Measurements from ENCODE around the gene ATP6V1C2.

Gene ATP6V1C2

DNA sequence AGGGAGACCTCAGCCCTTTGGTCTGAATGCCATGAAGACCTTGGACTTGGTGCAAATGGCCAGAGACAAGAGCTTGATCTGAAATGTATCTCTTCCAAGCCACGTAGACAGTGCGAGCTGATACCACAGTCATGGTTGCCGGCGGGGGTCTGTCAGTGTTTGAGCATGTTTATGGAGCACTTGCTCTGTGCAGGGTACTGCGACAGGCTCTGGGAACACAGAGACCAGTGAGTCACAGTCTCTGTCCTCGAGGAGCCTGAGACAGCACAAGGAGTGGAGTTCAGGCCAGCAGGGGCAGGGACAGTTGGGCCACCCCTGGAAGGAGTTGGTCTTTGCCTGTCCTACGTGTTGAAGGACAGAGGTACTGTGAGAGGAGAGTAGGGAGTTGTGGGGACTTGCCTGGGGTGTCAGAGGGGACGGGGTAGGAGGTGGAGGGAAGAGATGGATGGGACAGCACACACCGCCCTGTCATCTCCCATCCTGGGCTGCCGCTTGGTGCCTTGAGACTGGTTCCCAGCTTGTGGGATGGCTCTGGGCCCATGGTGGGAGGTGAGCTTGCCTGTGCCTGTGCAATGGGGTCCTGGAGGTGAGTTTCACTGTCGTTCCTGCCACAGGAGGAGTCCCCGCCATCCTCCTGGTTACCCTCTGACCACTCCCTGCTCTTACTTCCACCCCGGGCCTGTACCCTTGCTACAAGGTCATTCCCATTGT is 39.5 kb downstream of the ATP6V1C2 start:
- Histone ChIP-seq H2BK15ac (replicated peaks; ENCODE audit: low read depth) (no peak overlapping the region), H3K18ac (ENCODE audit: low read length) (no peak overlapping the region), H3K23ac (ENCODE audit: low read length) (no peak overlapping the region), H3K4ac (ENCODE audit: low read depth, low read length) (no peak overlapping the region), H2BK5ac (ENCODE audit: low read length) (no peak overlapping the region), H2BK120ac (ENCODE audit: low read depth, low read length) (no peak overlapping the region), H4K5ac (ENCODE audit: low read length) (no peak overlapping the region), H3K4me2 (ENCODE audit: low read length) (no peak overlapping the region), H2AK5ac (ENCODE audit: low read length) (no peak overlapping the region), H3K79me2 (ENCODE audit: control insufficient read depth, insufficient read depth, low read length) (no peaks in the 10 kb centered on the region), H3K27ac (ENCODE audit: low read depth, low read length) (no peak overlapping the region), H3K56ac (ENCODE audit: low read length) (no peak overlapping the region), H3K79me1 (ENCODE audit: low read length) (no peaks in the 10 kb centered on the region), H3K36me3 (ENCODE audit: control insufficient read depth, insufficient read depth, low read length) (no peaks in the 10 kb centered on the region), H3K4me1 (ENCODE audit: control insufficient read depth, low read depth, low read length) (no peaks in the 10 kb centered on the region), H3K27me3 (ENCODE audit: insufficient read depth, low read length, poor library complexity) (no peaks in the 10 kb centered on the region), H3K4me3 (ENCODE audit: low read length) (no peak overlapping the region), H3K9ac (ENCODE audit: low read length) (no peak overlapping the region), H4K8ac (ENCODE audit: low read depth, low read length) (no peak overlapping the region)
- no peak for DNase-seq
- WGBS (ENCODE audit: extremely low coverage, insufficient coverage, low lambda C conversion rate): no CpG with 5 or more reads among the region's 13 CpGs

DNA sequence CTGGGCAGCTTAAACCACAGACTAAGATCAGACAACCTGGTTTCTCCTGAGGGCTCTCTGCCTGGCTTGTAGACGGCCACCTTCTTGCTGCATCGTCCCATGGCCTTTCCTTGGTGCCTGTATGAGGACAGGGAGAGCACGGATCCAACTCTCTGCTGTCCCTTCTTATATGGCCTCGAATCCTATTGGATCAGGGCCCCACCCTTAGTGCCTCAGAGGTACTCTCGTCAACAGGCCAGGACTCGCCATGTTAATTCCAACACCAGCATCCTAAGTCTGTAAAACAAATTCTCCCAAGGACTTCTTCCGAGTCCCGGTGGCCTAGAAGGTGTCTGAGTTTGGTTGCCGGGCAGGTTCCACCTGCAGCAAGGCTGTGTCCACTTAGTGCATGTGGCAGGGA is 40.2 kb downstream of the ATP6V1C2 start:
- Histone ChIP-seq H3K9ac (ENCODE audit: low read length) (no peak overlapping the region), H4K5ac (ENCODE audit: low read length) (no peak overlapping the region), H3K4me3 (ENCODE audit: low read length) (no peak overlapping the region), H2AK5ac (ENCODE audit: low read length) (no peak overlapping the region), H3K4me2 (ENCODE audit: low read length) (no peak overlapping the region), H3K36me3 (ENCODE audit: control insufficient read depth, insufficient read depth, low read length) (no peaks in the 10 kb centered on the region), H3K4ac (ENCODE audit: low read depth, low read length) (no peak overlapping the region), H3K56ac (ENCODE audit: low read length) (no peak overlapping the region), H2BK15ac (replicated peaks; ENCODE audit: low read depth) (no peak overlapping the region), H3K27ac (ENCODE audit: low read depth, low read length) (no peak overlapping the region), H2BK5ac (ENCODE audit: low read length) (no peak overlapping the region), H4K8ac (ENCODE audit: low read depth, low read length) (no peak overlapping the region), H3K79me1 (ENCODE audit: low read length) (no peaks in the 10 kb centered on the region), H2BK120ac (ENCODE audit: low read depth, low read length) (no peak overlapping the region), H3K27me3 (ENCODE audit: insufficient read depth, low read length, poor library complexity) (no peaks in the 10 kb centered on the region), H3K4me1 (ENCODE audit: control insufficient read depth, low read depth, low read length) (no peaks in the 10 kb centered on the region), H3K23ac (ENCODE audit: low read length) (no peak overlapping the region), H3K79me2 (ENCODE audit: control insufficient read depth, insufficient read depth, low read length) (no peaks in the 10 kb centered on the region), H3K18ac (ENCODE audit: low read length) (no peak overlapping the region)
- DNase-seq: no peak
- WGBS (ENCODE audit: extremely low coverage, insufficient coverage, low lambda C conversion rate): no CpG with 5 or more reads among the region's 9 CpGs

DNA sequence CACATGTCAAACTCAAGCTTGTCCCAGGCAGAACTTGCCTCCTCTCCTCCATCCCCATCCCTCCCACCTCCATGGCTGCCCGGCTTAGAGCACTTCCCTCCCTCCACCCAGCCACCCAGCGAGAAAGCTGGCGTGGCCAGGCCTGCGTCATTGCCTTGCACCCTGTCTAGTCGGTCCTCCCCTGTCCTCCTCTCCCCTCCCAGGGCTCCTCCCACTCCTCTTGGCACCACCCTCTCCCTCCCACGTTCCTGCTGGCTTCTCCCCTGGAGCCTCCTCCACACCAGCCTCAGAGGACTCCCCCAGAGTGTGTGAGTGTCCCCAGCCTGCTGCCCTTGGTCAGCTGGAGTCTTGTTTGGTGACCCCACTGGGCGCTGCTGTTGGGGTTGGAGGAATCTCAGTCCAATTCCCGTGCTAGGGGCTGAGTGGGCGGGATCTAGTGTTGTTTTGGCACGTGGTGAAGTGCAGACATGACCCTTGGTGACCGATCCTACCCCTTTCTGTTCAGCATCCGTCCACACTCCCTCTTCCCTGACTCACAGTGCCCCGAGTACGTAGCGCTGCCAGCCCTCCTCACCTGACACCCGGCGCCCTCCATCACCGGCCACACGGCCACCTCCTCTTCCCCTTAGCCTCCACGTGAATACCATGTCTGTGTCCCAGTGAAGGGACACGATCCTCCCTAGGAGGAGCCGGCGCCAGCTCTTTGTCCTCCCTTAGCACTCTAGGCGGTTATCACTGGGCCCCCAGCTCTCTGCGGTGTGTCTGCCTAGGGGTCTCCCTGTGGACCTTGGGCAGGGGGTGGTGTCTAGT is 41.4 kb downstream of the ATP6V1C2 start:
- no peak for DNase-seq
- Histone ChIP-seq H3K79me1 (ENCODE audit: low read length) (no peaks in the 10 kb centered on the region), H3K4me1 (ENCODE audit: control insufficient read depth, low read depth, low read length) (no peaks in the 10 kb centered on the region), H3K4me3 (ENCODE audit: low read length) (no peak overlapping the region), H4K5ac (ENCODE audit: low read length) (no peak overlapping the region), H2BK15ac (replicated peaks; ENCODE audit: low read depth) (no peak overlapping the region), H3K9ac (ENCODE audit: low read length) (no peak overlapping the region), H2BK120ac (ENCODE audit: low read depth, low read length) (no peak overlapping the region), H3K23ac (ENCODE audit: low read length) (no peak overlapping the region), H3K27me3 (ENCODE audit: insufficient read depth, low read length, poor library complexity) (no peaks in the 10 kb centered on the region), H3K4me2 (ENCODE audit: low read length) (no peak overlapping the region), H4K8ac (ENCODE audit: low read depth, low read length) (no peak overlapping the region), H2AK5ac (ENCODE audit: low read length) (no peak overlapping the region), H3K18ac (ENCODE audit: low read length) (no peak overlapping the region), H3K27ac (ENCODE audit: low read depth, low read length) (no peak overlapping the region), H3K56ac (ENCODE audit: low read length) (no peak overlapping the region), H2BK5ac (ENCODE audit: low read length) (no peak overlapping the region), H3K4ac (ENCODE audit: low read depth, low read length) (no peak overlapping the region), H3K36me3 (ENCODE audit: control insufficient read depth, insufficient read depth, low read length) (no peaks in the 10 kb centered on the region), H3K79me2 (ENCODE audit: control insufficient read depth, insufficient read depth, low read length) (no peaks in the 10 kb centered on the region)
- WGBS (ENCODE audit: extremely low coverage, insufficient coverage, low lambda C conversion rate): no CpG with 5 or more reads among the region's 25 CpGs

DNA sequence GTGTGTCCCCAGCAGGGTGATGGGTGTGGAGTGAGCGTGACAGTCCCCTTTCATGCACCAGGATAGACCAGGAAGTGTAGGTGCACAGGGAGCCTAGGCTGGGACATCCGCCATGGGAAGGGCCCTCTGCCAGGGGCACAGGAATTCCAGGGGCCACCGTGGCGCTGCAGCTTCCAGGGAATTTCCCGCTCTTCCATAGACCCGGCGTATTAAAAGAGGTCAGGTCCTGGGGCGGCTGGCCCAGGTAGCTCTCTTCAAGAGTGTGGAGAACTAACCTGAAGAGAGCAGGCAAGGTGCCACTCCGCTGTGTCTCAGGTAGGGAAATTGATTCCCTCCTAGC is 42.0 kb downstream of the ATP6V1C2 start:
- H4K8ac ChIP-seq (ENCODE audit: low read depth, low read length): no peak overlapping the region
- no peak overlapping the region for H3K4ac ChIP-seq (ENCODE audit: low read depth, low read length)
- H3K36me3 ChIP-seq (ENCODE audit: control insufficient read depth, insufficient read depth, low read length): no peaks in the 10 kb centered on the region
- no peak overlapping the region for H3K18ac ChIP-seq (ENCODE audit: low read length)
- H2AK5ac ChIP-seq (ENCODE audit: low read length): no peak overlapping the region
- H2BK5ac ChIP-seq (ENCODE audit: low read length): no peak overlapping the region
- no peak overlapping the region for H3K56ac ChIP-seq (ENCODE audit: low read length)
- no CpG with 5 or more reads among the region's 9 CpGs for WGBS (ENCODE audit: extremely low coverage, insufficient coverage, low lambda C conversion rate)
- no peak overlapping the region for H3K23ac ChIP-seq (ENCODE audit: low read length)
- H2BK15ac ChIP-seq (replicated peaks; ENCODE audit: low read depth): no peak overlapping the region
- H2BK120ac ChIP-seq (ENCODE audit: low read depth, low read length): no peak overlapping the region
- H3K4me3 ChIP-seq (ENCODE audit: low read length): no peak overlapping the region
- no peak overlapping the region for H4K5ac ChIP-seq (ENCODE audit: low read length)
- no peaks in the 10 kb centered on the region for H3K4me1 ChIP-seq (ENCODE audit: control insufficient read depth, low read depth, low read length)
- H3K27me3 ChIP-seq (ENCODE audit: insufficient read depth, low read length, poor library complexity): no peaks in the 10 kb centered on the region
- no peaks in the 10 kb centered on the region for H3K79me1 ChIP-seq (ENCODE audit: low read length)
- no peak for DNase-seq
- H3K27ac ChIP-seq (ENCODE audit: low read depth, low read length): no peak overlapping the region
- no peaks in the 10 kb centered on the region for H3K79me2 ChIP-seq (ENCODE audit: control insufficient read depth, insufficient read depth, low read length)
- H3K9ac ChIP-seq (ENCODE audit: low read length): no peak overlapping the region
- H3K4me2 ChIP-seq (ENCODE audit: low read length): no peak overlapping the region

DNA sequence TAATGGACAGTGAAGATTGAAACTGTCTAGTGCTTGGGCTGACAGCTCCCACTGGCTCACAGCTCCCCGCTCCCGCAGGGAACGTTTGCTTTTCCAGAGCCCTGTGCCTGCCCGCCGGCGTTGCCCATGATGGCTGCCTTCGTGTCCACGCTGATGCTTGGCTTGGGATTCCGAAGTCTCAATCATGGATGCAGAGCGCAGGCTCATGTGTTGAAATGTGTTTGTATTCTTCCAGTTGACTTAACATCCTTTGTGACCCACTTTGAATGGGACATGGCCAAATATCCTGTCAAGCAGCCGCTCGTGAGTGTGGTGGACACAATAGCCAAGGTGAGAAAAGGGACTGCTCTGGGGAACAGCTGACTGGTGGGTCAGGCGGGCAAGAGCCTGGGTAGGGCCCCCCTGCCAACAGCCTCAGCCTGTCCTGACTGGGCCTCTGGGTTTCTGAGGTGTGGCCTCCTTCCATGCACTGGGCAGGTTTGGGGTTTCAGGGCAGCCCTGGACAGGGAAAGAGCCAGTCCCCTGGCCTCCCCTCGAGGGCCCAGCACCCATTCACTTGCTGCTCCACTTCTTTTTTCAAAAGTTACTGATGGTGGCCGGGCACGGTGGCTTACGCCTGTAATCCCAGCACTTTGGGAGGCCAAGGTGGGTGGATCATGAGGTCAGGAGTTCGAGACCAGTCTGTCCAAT is 42.8 kb downstream of the ATP6V1C2 start:
- Histone ChIP-seq H3K23ac (ENCODE audit: low read length) (no peak overlapping the region), H3K4me1 (ENCODE audit: control insufficient read depth, low read depth, low read length) (no peaks in the 10 kb centered on the region), H2BK15ac (replicated peaks; ENCODE audit: low read depth) (no peak overlapping the region), H4K5ac (ENCODE audit: low read length) (no peak overlapping the region), H3K79me1 (ENCODE audit: low read length) (no peaks in the 10 kb centered on the region), H2AK5ac (ENCODE audit: low read length) (no peak overlapping the region), H3K36me3 (ENCODE audit: control insufficient read depth, insufficient read depth, low read length) (no peaks in the 10 kb centered on the region), H3K4ac (ENCODE audit: low read depth, low read length) (no peak overlapping the region), H4K8ac (ENCODE audit: low read depth, low read length) (no peak overlapping the region), H3K56ac (ENCODE audit: low read length) (no peak overlapping the region), H3K27ac (ENCODE audit: low read depth, low read length) (no peak overlapping the region), H2BK120ac (ENCODE audit: low read depth, low read length) (no peak overlapping the region), H3K4me3 (ENCODE audit: low read length) (no peak overlapping the region), H3K18ac (ENCODE audit: low read length) (no peak overlapping the region), H3K4me2 (ENCODE audit: low read length) (no peak overlapping the region), H3K79me2 (ENCODE audit: control insufficient read depth, insufficient read depth, low read length) (no peaks in the 10 kb centered on the region), H2BK5ac (ENCODE audit: low read length) (no peak overlapping the region), H3K27me3 (ENCODE audit: insufficient read depth, low read length, poor library complexity) (no peaks in the 10 kb centered on the region), H3K9ac (ENCODE audit: low read length) (no peak overlapping the region)
- no peak for DNase-seq
- WGBS (ENCODE audit: extremely low coverage, insufficient coverage, low lambda C conversion rate): no CpG with 5 or more reads among the region's 18 CpGs
